ENCODE measurements around the gene GHDC.
"Not testable (repeated sequence)": the region's sequence is repeated elsewhere in the genome, so short reads cannot be mapped to it uniquely, and the experiment has no call there.

GHDC gene

DNA sequence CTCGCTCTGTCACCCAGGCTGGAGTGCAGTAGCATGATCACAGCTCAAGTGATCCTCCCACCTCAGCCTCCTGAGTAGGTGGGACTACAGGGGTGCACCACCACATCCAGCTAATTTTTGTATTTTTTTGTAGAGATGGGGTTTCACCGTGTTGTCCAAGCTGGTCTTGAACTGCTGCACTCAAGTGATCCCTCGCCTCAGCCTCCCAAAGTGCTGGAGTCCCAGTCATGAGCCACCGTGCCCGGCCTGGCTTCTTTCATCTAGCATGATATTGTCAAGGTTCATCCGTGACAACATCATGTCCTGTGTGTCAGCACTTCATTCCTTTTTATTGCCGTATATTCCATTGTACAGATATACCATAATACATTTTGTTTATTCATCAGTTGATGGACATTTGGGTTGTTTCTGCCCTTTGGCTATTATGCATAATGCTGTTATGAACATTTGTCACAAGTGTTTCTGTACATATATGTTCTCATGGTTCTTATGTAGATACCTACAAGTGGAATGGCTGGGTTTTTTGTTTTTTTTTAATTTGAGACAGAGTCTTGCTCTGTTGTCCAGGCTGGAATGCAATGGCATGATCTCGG lies 3.4 kb upstream of the GHDC start:
- no peak for TF ChIP-seq POLR2A (IDR thresholded peaks at IDR 0.05; ENCODE audit: low read depth, low read length)
- FAIRE-seq (no peak), DNase-seq (ENCODE audit: insufficient read length, low spot score) (no peak)

DNA sequence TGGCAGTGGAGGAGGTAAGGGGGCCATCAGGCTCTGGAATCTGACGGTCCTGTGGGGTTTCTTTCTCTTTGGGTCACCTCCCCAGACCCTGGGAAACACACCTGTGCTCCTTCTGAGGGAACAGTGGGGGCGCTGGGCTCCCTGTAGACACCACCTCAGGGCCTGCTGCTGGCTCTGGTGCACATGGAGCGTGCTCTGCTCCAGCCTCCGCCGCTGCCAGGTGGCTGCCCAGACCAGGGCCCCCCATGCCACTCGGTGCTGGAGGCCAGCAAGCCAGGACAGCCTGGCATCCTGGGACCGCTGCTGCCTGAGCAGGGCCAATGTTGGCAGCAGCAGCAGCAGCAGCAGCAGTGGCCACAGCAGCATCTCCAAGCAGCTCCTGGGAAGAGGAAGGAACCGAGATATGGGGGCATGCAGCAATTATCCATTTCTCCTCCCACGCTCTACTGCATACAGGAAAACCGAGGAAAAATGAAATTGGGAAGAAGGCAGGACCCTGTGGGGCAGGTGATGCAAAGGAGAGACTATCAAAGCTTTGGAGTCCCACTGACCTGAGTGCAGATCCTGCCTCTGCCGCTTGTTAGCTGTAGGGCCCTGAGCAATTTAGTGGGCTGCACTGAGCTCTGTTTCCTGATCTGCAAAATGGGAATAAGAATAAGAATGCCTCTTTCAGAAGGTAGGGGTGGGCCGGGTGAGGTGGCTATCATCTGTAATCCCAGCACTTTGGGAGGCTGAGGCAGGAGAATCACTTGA lies 902 bp downstream of the GHDC start:
- FAIRE-seq (no peak), DNase-seq (ENCODE audit: insufficient read length, low spot score) (no peak)
- TF ChIP-seq POLR2A (IDR thresholded peaks at IDR 0.05; ENCODE audit: low read depth, low read length), result no peak

DNA sequence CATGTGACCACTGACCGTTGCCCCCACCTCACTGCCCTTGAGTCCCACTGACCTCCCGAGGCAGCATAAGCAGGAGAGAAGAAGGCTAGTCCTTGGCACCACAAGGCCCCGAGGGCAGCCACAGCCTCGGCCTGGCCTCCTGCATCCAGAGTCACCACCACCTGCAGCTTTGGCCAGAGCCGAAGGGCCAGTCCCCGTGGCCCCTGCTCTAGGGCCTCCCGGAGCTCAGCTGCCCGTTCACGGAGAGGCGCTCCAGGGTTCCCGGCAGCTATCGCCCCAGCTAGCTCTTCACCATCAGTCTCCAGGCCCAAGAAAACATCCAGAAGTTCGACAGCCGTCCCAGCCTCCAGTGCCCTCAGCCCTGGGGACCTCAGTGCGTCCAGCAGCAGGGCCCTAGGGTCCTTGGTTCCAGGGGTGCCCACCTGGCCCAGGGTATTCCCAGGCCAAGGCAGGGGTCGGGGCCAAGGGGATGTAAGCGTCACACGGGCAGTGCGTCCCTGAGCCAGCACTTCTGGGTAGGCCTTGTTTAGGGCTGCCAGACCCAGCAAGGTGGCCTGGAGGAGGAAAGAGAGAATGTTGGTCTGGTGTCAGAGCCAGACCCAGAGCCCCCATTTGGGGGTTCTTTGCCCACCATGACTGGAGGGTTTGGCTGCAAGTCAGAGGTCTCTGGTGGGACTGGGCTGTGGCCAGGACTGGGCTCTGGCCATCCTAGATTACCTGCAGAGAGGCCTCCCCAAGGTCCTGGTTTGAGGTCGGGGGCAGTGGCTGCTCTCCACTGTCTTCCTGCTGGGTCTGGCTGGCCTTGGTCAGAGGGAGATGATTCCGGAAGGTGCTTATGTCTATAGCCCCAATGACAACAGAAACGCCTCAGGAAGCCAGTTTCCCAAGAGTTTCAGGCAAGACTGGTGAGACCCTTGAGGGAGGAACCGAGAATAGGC lies 1.8 kb downstream of the GHDC start:
- FAIRE-seq (no peak), DNase-seq (ENCODE audit: insufficient read length, low spot score) (no peak)
- no peak for TF ChIP-seq POLR2A (IDR thresholded peaks at IDR 0.05; ENCODE audit: low read depth, low read length)

DNA sequence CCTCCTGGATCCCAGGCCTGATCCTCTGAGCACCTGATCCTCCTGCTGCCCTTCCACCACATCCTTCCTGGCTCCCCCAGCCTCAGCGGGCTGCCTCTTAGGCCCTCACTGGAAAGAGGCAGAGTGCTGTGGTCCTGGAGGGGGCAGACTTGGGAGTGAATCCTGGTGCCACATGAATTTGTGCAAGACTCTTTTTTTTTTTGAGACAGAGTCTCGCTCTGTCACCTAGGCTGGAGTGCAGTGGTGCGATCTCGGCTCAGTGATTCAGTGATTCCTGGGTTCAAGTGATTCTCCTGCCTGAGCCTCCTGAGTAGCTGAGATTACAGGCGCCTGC lies 3.1 kb downstream of the GHDC start:
- no peak for TF ChIP-seq POLR2A (IDR thresholded peaks at IDR 0.05; ENCODE audit: low read depth, low read length)
- FAIRE-seq, result no peak
- no peak for DNase-seq (ENCODE audit: insufficient read length, low spot score)

DNA sequence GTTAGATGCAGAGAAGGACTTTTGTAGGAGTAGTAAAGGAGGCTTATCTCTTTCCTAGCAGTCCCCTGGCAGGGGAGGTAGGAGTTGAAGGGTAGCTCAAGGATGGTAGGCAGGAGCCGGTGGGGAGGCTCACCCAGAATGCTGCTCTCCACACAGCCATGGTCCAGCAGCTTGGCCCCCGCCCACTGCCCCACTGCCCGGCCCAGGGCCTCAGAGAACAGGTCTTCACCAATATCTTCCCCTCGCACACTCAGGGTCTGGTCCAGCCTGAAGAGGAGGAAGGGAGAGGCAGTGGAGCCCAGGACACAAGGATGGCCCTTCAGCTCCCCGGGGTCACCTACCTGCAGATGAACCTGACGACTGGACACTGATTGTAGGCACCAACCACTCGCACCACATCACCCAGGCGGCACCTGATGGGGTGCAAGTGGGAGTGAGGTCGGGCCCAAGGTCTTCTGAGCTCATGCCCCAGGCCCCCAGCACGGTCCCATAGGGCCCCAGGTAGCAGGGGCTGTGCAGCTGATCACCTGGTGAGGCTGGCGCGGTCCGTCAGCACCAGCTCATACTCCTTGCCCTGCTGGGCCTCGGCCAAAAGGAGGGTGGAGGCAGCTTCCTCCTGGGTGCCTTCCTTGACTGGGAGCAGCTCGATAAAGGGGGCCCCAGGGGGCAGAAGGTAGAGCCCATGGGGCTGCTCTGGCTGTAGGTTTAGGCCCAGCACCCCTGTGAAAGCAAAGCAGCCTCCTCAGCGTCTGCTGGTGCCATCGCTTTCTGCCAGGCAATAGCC lies 3.6 kb downstream of the GHDC start:
- FAIRE-seq (no peak), DNase-seq (ENCODE audit: insufficient read length, low spot score) (no peak)
- no peak for TF ChIP-seq POLR2A (IDR thresholded peaks at IDR 0.05; ENCODE audit: low read depth, low read length)

DNA sequence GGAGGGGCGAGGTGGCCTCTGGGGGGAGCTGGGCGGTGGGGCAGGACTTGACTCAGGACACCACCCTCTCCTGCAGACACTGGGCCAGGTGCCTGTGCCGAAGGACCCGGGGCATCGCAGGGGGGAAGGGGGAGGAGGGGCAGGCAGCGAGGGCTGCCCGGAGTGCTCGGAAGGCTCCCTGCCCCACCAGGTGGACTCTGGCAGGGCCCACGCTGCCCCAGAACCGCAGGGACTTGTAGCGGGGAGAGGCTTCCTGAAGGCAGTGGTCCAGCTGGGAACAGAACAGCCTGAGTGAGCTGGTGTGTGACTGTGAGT lies 4.7 kb downstream of the GHDC start:
- no peak for TF ChIP-seq POLR2A (IDR thresholded peaks at IDR 0.05; ENCODE audit: low read depth, low read length)
- no peak for DNase-seq (ENCODE audit: insufficient read length, low spot score)
- FAIRE-seq, result no peak

DNA sequence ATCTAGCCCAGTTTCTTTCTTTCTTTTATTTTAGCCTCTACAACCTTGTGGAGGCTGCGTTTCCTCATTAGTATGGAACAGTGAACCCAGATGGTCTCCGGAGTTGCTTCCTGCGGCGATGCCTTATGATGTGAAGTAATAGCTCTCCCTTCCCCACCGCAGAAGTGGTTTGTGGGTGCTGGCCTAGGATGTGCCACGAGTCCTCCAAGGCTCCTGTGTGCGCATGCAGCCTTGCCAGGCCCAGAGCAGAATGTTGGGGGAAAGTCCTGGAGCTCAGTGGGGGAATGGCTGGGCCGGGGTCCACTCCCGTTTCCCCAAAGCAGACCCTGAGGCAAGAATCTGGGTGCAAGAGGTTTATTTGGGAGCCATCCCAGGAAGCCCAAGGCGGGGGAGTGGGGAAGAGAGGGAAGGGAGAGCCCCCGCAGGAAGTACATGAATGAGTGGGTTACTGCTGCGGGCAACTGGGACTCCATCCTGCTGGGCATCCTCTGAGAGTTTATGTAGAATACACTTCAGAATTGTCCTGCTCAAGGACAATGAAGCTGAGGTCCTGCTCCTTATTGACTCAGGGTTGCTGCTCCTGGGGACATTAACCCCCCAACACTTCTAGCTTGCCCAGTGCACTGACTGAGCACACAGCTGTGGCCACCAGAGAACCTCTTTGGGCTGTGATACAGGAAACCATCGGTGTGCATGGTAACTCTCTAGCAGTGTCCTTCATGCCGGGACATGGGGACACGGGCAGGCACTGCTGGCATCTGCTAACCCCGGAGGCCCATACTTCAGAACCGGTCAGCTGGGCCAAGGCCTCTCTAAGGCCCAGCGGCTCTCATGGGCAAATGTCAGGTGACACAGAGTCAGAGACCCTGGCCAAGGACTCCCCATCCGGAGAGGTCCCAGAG lies 5.3 kb downstream of the GHDC start:
- FAIRE-seq (no peak), DNase-seq (ENCODE audit: insufficient read length, low spot score) (no peak)
- TF ChIP-seq POLR2A (IDR thresholded peaks at IDR 0.05; ENCODE audit: low read depth, low read length), result no peak

DNA sequence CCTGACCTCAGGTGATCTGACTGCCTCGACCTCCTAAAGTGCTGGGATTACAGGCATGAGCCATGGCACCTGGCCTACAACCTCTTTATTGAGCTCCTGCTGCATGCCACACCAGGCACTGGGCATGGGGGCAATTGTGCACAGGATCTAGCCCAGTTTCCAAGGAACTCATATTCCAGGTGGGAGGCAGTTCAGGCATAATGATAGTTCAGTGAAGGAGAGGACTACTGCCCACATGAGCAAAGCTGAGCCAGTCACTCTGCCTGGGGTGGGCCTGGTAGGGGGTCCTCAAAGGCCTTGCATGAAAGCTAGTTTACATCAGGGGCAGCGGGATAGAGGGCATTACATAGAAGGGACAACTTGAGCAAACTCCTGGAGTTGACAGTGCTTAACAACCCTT lies 6.5 kb downstream of the GHDC start:
- TF ChIP-seq POLR2A (IDR thresholded peaks at IDR 0.05; ENCODE audit: low read depth, low read length), result no peak

DNA sequence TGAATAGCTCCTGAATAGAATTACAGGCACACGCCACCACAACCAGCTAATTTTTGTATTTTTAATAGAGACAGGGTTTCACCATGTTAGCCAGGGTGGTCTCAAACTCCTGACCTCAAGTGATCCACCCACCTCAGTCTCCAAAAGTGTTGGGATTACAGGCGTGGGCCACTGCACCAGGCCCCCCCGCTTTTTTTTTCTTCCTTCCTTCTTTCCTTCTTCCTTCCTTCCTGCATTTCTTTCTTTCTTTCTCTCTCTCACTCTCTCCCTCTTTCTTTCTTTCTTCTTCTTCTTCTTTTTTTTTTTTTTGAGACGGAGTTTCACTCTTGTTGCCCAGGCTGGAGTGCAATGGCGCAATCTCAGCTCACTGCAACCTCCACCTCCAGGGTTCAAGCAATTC lies 8.1 kb downstream of the GHDC start:
- not testable (repeated sequence) for FAIRE-seq

More for the DNA sequence above, 6.5 kb downstream of the GHDC start:
- DNase-seq (ENCODE audit: insufficient read length, low spot score), result no peak
- no peak for FAIRE-seq

DNA sequence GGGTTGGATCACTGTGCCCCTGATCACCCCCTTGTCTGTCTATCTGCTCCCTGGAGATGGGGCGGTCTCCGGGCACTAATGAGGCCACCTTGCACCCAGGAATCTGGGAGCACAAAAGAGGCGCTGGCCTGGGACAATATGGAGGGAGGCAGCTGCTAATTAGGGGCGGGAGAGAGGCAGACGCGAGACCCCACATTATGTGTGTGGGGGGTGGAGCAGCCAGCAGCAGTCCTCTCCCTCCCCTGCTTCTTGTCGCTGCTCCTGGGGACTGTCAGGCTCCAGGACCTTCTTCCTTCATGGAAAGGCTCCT lies 8.7 kb downstream of the GHDC start:
- DNase-seq (ENCODE audit: insufficient read length, low spot score), result no peak

More for the DNA sequence above, 8.1 kb downstream of the GHDC start:
- DNase-seq (ENCODE audit: insufficient read length, low spot score), result not testable (repeated sequence)

DNA sequence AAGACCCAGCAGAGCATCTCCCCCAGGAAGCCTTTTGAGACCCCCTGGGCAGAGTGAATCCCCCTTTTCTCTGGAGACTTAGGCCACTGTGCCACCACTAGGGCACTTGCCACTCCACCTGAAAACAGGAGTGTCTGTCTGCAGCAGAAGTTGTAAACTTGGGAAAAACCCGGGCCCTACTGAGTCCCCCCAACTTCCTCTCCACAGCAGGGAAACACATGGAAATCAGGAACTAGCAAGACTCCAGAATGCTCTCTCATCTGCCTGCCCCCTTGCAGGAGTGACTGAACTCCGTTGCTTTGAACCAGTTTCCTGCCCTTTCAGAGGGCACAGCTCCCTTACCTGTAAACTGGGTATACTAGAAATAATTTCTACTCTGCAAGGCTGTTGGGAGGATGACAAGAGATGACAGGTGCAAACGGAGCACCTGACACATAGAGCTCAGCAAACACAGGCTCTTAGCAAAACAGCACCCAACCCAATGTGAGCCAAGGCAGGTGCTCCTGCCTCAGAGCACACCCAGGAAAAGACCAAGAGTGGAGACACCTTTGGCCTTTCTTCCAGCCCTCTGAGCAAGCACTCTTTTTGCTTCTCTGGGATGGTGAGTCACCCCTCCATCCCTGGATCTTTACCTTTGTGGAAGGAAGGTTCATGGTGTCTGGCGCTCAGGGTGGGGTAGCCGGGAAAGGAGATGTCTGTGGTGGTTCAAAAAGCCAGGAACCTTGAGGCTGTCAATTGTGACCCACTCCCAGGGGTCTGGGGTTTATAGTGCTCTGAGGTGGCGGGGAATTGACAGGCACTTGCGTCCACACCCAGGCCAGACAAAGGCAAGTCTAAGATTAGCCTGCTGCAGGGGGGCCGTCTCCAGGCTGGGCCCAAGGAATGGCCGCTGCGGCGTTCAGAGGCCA lies 9.3 kb downstream of the GHDC start, which contains the start of gene HCRT:
TSS of gene HCRT (minus strand) at position 740 of the 908 bp plus-strand sequence. CDS start at position 653, 87 bp downstream.
- TF ChIP-seq POLR2A (IDR thresholded peaks at IDR 0.05; ENCODE audit: low read depth, low read length), result no peak
- FAIRE-seq (no peak), DNase-seq (ENCODE audit: insufficient read length, low spot score) (no peak)

More for the DNA sequence above, 8.7 kb downstream of the GHDC start:
- no peak for FAIRE-seq
- TF ChIP-seq POLR2A (IDR thresholded peaks at IDR 0.05; ENCODE audit: low read depth, low read length), result no peak
